ENCODE measurements around the gene RIMS1.

DNA sequence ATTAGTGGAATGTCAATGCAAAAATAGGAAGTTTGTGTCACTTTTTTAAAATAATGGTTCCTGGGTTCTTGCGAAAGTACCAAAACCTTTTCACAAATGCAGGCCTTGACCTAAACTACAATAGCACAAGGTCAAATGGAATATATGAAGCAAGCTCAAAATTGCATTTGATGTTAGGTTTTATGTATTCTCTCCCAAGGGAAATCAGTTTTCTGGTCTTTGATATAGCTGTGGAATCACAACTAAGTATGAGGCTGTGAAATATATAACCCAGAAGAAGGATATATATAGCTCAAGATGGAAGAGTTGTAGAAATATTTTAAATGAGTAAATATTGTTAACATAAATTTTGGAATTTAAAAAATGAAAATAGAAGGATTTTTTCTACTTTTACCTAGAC, 327.3 kb downstream of the RIMS1 start:
- TF ChIP-seq POLR2A (IDR thresholded peaks at IDR 0.05): no peak
- no peak for TF ChIP-seq CTCF (IDR thresholded peaks at IDR 0.05)
